Neural cell (in vitro differentiated cells): ENCODE results near the gene ARHGAP45. TPM values are rescaled to one million over a fixed set of nuclear protein-coding genes. Genes with fewer than 3 reads are reported as not detected.

Experiments
- H2AFZ ChIP-seq: fragments of 200-600, 300-800 bp; sonication (generic), shearing (Covaris generic); 2 replicates; pipeline ENCODE4 v1.6.0; 2014; ENCODE audit warnings: low read depth, mild to moderate bottlenecking, antibody characterized with exemption, low read length, moderate library complexity
- H3F3A ChIP-seq: fragments of 200-600 bp; shearing (Covaris generic); 2 replicates; pipeline ENCODE4 v1.6.1; 2016; ENCODE audit warnings: mild to moderate bottlenecking, moderate library complexity, mixed read lengths, antibody characterized with exemption, low read length; ENCODE audit not compliant: insufficient read depth, poor library complexity, severe bottlenecking
- H3K27ac ChIP-seq: fragments of 200-600, 300-800 bp; sonication (generic), shearing (Covaris generic); 2 replicates; pipeline ENCODE4 v1.5.1; 2014; ENCODE audit warnings: mild to moderate bottlenecking, low read length, moderate library complexity
- H3K27me3 ChIP-seq: fragments of 300-800, 200-600 bp; sonication (generic), shearing (Covaris generic); 2 replicates; pipeline ENCODE4 v1.6.0; 2014; ENCODE audit warnings: mild to moderate bottlenecking, low read depth, low read length, moderate library complexity; ENCODE audit not compliant: insufficient read depth
- H3K36me3 ChIP-seq: fragments of 300-800, 200-600 bp; sonication (generic), shearing (Covaris generic); 2 replicates; pipeline ENCODE4 v1.5.1; 2014; ENCODE audit warnings: mild to moderate bottlenecking, antibody characterized with exemption, low read length, moderate library complexity; ENCODE audit not compliant: insufficient read depth
- H3K4me2 ChIP-seq: fragments of 300-800, 200-600 bp; sonication (generic), shearing (Covaris generic); 2 replicates; pipeline ENCODE4 v1.6.0; 2014; ENCODE audit warnings: mild to moderate bottlenecking, low read length
- H3K4me3 ChIP-seq: fragments of 300-800, 200-600 bp; sonication (generic), shearing (Covaris generic); 2 replicates; pipeline ENCODE4 v1.5.1; 2014; ENCODE audit warnings: mild to moderate bottlenecking, low read length, moderate library complexity
- H3K79me2 ChIP-seq: fragments of 200-600 bp; shearing (Covaris generic); replicated peaks from 2 replicates; pipeline ENCODE4 v1.6.0; 2014; ENCODE audit warnings: mild to moderate bottlenecking, low read length, moderate library complexity; ENCODE audit not compliant: insufficient read depth
- H3K9ac ChIP-seq: fragments of 300-800, 200-600 bp; sonication (generic), shearing (Covaris generic); 2 replicates; pipeline ENCODE4 v1.6.1; 2016; ENCODE audit warnings: mild to moderate bottlenecking, low read length, mixed read lengths
- H3K9me2 ChIP-seq: fragments of 200-600 bp; shearing (Covaris generic); 2 replicates; pipeline ENCODE4 v1.6.1; 2016; ENCODE audit warnings: mild to moderate bottlenecking, low read length, mixed read lengths; ENCODE audit not compliant: insufficient read depth
- H3K9me3 ChIP-seq: fragments of 200-600, 300-800 bp; sonication (generic), shearing (Covaris generic); 2 replicates; pipeline ENCODE4 v1.6.1; 2016; ENCODE audit warnings: mild to moderate bottlenecking, mixed run types, low read length, moderate library complexity, mixed read lengths
- H4K20me1 ChIP-seq: fragments of 200-600 bp; shearing (Covaris generic); 2 replicates; pipeline ENCODE4 v1.6.1; 2016; ENCODE audit warnings: mild to moderate bottlenecking, mixed run types; ENCODE audit not compliant: insufficient read depth
- EP300 ChIP-seq: fragments of 450-650 bp; conservative IDR thresholded peaks from 2 replicates; pipeline ENCODE4 v1.6.1; 2014; ENCODE audit warnings: antibody characterized with exemption, mild to moderate bottlenecking, moderate library complexity; ENCODE audit not compliant: poor library complexity, severe bottlenecking
- EZH2 ChIP-seq: fragments of 200-600, 300-800 bp; shearing (Covaris generic), sonication (generic); IDR thresholded peaks from 2 replicates; pipeline ENCODE4 v1.6.1; 2014; ENCODE audit warnings: antibody characterized with exemption, low read length, borderline replicate concordance, mild to moderate bottlenecking; ENCODE audit not compliant: insufficient read depth, poor library complexity, severe bottlenecking
- MXI1 ChIP-seq: fragments of 450-650 bp; conservative IDR thresholded peaks from 2 replicates; pipeline ENCODE4 v1.6.1; 2014; ENCODE audit warnings: antibody characterized with exemption, mild to moderate bottlenecking; ENCODE audit not compliant: poor library complexity, severe bottlenecking
- POLR2AphosphoS5 ChIP-seq: IDR thresholded peaks from 2 replicates; pipeline ENCODE4 v1.6.1; 2012
- RAD21 ChIP-seq: fragments of 450-650 bp; conservative IDR thresholded peaks from 2 replicates; pipeline ENCODE4 v1.6.1; 2014; ENCODE audit warnings: antibody characterized with exemption, mild to moderate bottlenecking, moderate library complexity
- SMC3 ChIP-seq: fragments of 450-650 bp; conservative IDR thresholded peaks from 2 replicates; pipeline ENCODE4 v1.6.1; 2014; ENCODE audit warnings: antibody characterized with exemption, mild to moderate bottlenecking, moderate library complexity; ENCODE audit not compliant: poor library complexity
- TAF1 ChIP-seq: IDR thresholded peaks from 2 replicates; pipeline ENCODE4 v1.6.1; 2012; ENCODE audit warnings: low read depth
- polyA plus RNA-seq: library from polyadenylated mRNA; depleted of rRNA; stranded (reverse); fragments of >200 nt; gene quantifications from 2 replicates; pipeline ENCODE4 v1.2.3, GENCODE V29; 2014
- TF ChIP-seq, protein P1 (sequence below): IDR thresholded peaks from 2 replicates; pipeline ENCODE4 v1.6.1; 2012; ENCODE audit warnings: borderline replicate concordance
- TF ChIP-seq, protein P2 (sequence below): fragments of 450-650 bp; IDR thresholded peaks from 2 replicates; pipeline ENCODE4 v1.5.1; 2014; ENCODE audit warnings: antibody characterized with exemption, mild to moderate bottlenecking, moderate library complexity; ENCODE audit not compliant: poor library complexity, severe bottlenecking

ARHGAP45 gene
- polyA plus RNA-seq, 1 donor from 2014 or later = 3.3 TPM

DNA sequence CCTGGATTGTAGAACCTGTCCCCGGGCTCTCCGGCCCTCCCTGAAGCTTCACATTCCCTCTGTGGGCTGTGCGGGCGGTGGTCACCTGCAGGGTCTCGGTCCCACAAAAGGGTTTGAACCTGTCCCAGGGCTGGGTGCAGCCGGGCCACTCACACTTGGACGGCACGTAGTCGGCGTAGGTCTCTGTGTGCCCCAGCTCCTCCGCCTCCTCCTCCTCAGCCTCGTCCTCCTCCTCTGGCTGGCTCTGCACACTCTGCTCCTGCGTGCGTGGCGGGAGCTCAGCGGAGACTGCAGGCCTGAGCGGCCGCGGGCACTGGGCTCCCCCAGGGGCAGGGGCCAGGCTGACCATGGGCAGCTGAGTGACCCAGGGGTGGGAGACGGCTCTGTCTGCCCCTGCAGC lies 56.4 kb downstream of the ARHGAP45 start:
- no peak overlapping the region for H3K27ac ChIP-seq
- H3K4me3 ChIP-seq = no peak overlapping the region
- H3K9me3 ChIP-seq = no peaks in the 10 kb centered on the region
- no peak for TF ChIP-seq POLR2AphosphoS5
- TF ChIP-seq, protein P1, sequence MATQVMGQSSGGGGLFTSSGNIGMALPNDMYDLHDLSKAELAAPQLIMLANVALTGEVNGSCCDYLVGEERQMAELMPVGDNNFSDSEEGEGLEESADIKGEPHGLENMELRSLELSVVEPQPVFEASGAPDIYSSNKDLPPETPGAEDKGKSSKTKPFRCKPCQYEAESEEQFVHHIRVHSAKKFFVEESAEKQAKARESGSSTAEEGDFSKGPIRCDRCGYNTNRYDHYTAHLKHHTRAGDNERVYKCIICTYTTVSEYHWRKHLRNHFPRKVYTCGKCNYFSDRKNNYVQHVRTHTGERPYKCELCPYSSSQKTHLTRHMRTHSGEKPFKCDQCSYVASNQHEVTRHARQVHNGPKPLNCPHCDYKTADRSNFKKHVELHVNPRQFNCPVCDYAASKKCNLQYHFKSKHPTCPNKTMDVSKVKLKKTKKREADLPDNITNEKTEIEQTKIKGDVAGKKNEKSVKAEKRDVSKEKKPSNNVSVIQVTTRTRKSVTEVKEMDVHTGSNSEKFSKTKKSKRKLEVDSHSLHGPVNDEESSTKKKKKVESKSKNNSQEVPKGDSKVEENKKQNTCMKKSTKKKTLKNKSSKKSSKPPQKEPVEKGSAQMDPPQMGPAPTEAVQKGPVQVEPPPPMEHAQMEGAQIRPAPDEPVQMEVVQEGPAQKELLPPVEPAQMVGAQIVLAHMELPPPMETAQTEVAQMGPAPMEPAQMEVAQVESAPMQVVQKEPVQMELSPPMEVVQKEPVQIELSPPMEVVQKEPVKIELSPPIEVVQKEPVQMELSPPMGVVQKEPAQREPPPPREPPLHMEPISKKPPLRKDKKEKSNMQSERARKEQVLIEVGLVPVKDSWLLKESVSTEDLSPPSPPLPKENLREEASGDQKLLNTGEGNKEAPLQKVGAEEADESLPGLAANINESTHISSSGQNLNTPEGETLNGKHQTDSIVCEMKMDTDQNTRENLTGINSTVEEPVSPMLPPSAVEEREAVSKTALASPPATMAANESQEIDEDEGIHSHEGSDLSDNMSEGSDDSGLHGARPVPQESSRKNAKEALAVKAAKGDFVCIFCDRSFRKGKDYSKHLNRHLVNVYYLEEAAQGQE = no peak
- TF ChIP-seq RAD21 = no peak
- no peak for TF ChIP-seq EP300
- TF ChIP-seq TAF1 = no peak
- TF ChIP-seq EZH2 = no peak
- TF ChIP-seq SMC3 = no peak
- TF ChIP-seq, protein P2, sequence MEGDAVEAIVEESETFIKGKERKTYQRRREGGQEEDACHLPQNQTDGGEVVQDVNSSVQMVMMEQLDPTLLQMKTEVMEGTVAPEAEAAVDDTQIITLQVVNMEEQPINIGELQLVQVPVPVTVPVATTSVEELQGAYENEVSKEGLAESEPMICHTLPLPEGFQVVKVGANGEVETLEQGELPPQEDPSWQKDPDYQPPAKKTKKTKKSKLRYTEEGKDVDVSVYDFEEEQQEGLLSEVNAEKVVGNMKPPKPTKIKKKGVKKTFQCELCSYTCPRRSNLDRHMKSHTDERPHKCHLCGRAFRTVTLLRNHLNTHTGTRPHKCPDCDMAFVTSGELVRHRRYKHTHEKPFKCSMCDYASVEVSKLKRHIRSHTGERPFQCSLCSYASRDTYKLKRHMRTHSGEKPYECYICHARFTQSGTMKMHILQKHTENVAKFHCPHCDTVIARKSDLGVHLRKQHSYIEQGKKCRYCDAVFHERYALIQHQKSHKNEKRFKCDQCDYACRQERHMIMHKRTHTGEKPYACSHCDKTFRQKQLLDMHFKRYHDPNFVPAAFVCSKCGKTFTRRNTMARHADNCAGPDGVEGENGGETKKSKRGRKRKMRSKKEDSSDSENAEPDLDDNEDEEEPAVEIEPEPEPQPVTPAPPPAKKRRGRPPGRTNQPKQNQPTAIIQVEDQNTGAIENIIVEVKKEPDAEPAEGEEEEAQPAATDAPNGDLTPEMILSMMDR = no peak
- no peak for TF ChIP-seq MXI1
- no peak overlapping the region for H3K9ac ChIP-seq
- no peaks in the 10 kb centered on the region for H3K9me2 ChIP-seq
- H3K36me3 ChIP-seq = no peaks in the 10 kb centered on the region
- H2AFZ ChIP-seq = no peak overlapping the region
- H3K4me2 ChIP-seq = no peak overlapping the region
- no peaks in the 10 kb centered on the region for H4K20me1 ChIP-seq
- no peaks in the 10 kb centered on the region for H3K27me3 ChIP-seq
- no peaks in the 10 kb centered on the region for H3F3A ChIP-seq
- H3K79me2 ChIP-seq = no peaks in the 10 kb centered on the region

DNA sequence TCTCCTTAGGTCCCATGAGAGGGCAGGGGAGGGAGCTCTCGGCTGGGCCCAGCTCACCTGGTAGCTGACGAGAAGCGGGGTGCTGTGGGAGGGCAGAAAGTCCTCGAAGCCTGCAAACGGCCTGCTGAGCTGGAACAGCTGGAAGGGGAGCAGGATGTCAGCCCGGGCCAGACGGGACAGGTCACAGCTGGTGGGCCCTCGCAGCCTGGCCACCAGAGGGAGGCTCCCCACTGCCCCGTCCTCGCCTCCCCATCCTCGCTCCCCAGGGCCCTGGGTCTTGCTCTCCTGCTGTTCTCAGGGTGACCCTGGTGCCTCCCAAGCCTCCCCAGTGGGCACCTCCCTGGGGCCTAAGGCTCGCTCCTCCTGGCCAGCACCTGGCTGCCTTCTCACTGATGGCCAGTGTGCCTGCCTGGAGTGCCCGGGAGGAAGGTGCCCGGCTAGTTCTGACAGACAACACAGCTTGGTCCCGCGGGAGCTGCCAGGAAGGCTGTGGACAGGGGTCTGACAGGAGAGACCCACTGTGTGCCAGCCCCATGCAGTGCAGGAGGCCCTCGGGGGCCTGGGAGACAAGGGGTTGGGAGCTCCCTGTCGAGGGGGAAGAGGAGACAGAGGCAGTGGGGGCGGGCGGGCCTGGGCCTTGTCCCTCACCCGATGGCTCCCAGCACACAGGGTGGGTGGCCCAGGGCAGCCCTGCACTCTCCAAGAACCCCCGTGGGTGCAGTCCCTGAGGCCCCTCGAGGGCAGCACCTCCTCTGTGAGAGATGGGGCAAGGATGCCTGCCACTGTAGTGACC lies 57.1 kb downstream of the ARHGAP45 start:
- Histone ChIP-seq H3F3A (no peaks in the 10 kb centered on the region), H3K4me3 (no peak overlapping the region), H4K20me1 (no peaks in the 10 kb centered on the region), H3K9me3 (no peaks in the 10 kb centered on the region), H3K9ac (no peak overlapping the region), H3K27ac (no peak overlapping the region), H3K79me2 (no peaks in the 10 kb centered on the region), H3K9me2 (no peaks in the 10 kb centered on the region), H2AFZ (no peak overlapping the region), H3K36me3 (no peaks in the 10 kb centered on the region), H3K4me2 (no peak overlapping the region), H3K27me3 (no peaks in the 10 kb centered on the region)
- TF ChIP-seq, protein P1 = no peak
- no peak for TF ChIP-seq MXI1
- TF ChIP-seq TAF1 = no peak
- no peak for TF ChIP-seq RAD21
- no peak for TF ChIP-seq EZH2
- TF ChIP-seq, protein P2 = no peak
- TF ChIP-seq EP300 = no peak
- no peak for TF ChIP-seq SMC3
- no peak for TF ChIP-seq POLR2AphosphoS5
